ENCODE results near the gene PC. TPM values are rescaled to one million over a fixed set of nuclear protein-coding genes. Genes with fewer than 3 reads are reported as not detected.
A peak's percentile ranks its signal among the peaks of the same experiment; 100 is the strongest.

The PC gene
- total RNA-seq, 4 donors from 2014 or later: 13.1 to 67.6 (median 32.1) TPM

DNA sequence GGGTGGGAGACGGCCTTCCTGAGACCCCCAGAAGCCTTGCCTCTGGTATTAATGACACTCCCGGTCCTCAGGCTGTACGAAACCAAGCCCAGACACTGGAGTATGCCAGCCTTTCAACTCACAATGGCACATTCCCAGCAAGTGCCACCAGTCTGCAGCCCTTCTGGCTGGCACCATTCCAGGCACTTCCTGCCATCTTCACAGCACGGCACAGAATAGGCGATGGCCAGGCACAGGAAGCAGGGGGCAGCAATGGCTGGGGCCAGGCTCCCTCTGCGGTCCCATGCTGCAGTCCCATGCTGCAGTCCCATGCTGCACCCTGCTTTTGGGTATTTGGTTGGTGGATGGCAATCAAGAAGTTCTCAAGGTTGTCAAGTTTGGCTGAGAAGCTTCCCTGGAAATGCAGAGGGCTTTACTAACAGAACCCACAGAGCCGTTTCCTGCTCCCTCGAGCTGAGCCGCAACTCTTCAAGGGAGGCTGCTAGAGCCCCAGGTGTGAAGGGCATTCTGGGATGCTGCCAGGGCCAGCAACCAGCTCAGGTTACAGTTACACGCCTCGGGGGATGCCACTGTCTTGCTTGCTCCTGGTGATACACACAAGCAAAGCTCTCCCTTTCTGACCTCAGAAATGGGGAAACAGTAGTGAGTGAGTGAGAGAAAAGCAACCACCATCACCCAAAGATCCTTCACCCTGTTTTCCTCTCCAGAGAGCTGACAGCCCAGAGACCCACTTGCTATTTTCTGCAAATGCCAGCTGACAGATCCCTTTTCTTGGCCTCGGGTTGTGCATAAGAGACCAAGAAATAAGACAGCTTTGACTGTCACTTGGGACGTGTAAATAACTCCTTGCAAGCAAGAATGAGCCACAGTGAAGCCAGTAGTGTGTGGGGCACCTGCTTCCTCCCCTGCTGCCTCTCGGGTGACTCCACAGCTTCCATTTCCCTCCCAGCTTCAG lies 77.4 kb downstream of the PC start:
- TF ChIP-seq, protein P1, sequence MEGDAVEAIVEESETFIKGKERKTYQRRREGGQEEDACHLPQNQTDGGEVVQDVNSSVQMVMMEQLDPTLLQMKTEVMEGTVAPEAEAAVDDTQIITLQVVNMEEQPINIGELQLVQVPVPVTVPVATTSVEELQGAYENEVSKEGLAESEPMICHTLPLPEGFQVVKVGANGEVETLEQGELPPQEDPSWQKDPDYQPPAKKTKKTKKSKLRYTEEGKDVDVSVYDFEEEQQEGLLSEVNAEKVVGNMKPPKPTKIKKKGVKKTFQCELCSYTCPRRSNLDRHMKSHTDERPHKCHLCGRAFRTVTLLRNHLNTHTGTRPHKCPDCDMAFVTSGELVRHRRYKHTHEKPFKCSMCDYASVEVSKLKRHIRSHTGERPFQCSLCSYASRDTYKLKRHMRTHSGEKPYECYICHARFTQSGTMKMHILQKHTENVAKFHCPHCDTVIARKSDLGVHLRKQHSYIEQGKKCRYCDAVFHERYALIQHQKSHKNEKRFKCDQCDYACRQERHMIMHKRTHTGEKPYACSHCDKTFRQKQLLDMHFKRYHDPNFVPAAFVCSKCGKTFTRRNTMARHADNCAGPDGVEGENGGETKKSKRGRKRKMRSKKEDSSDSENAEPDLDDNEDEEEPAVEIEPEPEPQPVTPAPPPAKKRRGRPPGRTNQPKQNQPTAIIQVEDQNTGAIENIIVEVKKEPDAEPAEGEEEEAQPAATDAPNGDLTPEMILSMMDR (IDR thresholded peaks at IDR 0.05 in 4 of 5, conservative IDR thresholded peaks at IDR 0.05 in 1 of 5): no peak
- no peak for TF ChIP-seq POLR2A (IDR thresholded peaks at IDR 0.05)
- in situ Hi-C loops (cut with MboI; ENCODE audit: low sequenced_read_pairs in 4 of 4) (no loop called here), intact Hi-C loops (cut with DNase I; ENCODE audit: low total_unique reads) (no loop called here)
- H3K27ac ChIP-seq: peak overlapping the region in 1 of 4 donors; percentile 26
- peak in 1 of 2 donors; percentile 49 for DNase-seq
- no peaks in the 10 kb centered on the region for H3K9me3 ChIP-seq
- H3K4me1 ChIP-seq: peaks cover 17 to 47% of the 10 kb centered on the region in 2 donors
- no peaks in the 10 kb centered on the region for H3K36me3 ChIP-seq
- no peak overlapping the region for H3K4me3 ChIP-seq
- H3K27me3 ChIP-seq: no peaks in the 10 kb centered on the region
- ATAC-seq: no peak

DNA sequence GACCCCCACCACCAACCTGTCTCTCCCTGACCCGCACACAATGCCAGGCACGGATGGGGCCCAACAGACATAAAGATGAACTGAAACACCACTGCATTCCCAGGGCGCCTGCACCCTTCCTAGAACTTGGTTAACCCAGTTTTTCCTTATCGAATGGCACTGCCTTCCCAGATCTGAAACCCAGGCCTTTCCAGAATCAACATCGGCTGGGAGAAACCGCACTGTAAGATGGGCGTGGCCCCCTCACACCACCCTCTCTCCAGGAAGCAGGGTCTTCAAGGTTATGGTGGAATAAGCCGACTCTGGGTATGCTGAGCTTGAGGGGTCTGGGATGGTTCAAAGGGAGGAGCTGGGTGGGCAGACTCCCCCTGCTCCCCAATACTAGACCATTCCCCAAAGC lies 78.2 kb downstream of the PC start:
- intact Hi-C loops (cut with DNase I; ENCODE audit: low total_unique reads): no loop called here
- peaks cover 17 to 47% of the 10 kb centered on the region in 2 donors for H3K4me1 ChIP-seq
- TF ChIP-seq POLR2A (IDR thresholded peaks at IDR 0.05): no peak
- TF ChIP-seq, protein P1 (IDR thresholded peaks at IDR 0.05 in 4 of 5, conservative IDR thresholded peaks at IDR 0.05 in 1 of 5): no peak

DNA sequence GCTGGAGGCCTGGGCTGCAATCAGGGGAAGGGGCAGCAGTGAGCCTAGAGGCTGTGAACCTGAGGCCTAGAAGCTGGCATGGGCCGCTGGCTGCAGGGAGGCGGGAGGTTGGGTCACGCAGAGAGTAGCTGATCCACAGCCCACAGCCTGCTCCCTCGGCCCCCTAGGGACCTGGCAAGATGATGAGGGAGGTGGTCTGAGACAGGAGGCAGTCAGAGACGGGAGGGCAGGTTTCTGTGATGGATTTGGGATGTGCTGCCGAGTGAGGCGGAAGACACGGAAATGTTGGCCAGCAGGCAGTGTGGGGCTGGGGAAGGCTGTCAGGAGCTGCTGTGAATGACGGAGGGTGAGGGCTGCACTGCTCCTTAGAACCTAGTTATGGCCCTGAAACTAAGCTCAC lies 78.6 kb downstream of the PC start:
- in situ Hi-C loops (cut with MboI; ENCODE audit: low sequenced_read_pairs in 4 of 4) (no loop called here), intact Hi-C loops (cut with DNase I; ENCODE audit: low total_unique reads) (no loop called here)
- TF ChIP-seq POLR2A (IDR thresholded peaks at IDR 0.05): no peak
- TF ChIP-seq, protein P1 (IDR thresholded peaks at IDR 0.05 in 4 of 5, conservative IDR thresholded peaks at IDR 0.05 in 1 of 5): no peak
- DNase-seq: no peak
- Histone ChIP-seq H3K4me1 (peaks cover 17 to 47% of the 10 kb centered on the region in 2 donors), H3K27me3 (no peaks in the 10 kb centered on the region), H3K9me3 (no peaks in the 10 kb centered on the region), H3K4me3 (no peak overlapping the region), H3K36me3 (no peaks in the 10 kb centered on the region), H3K27ac (no peak overlapping the region)
- ATAC-seq: no peak

More for the DNA sequence above, 78.2 kb downstream of the PC start:
- Histone ChIP-seq H3K27ac (no peak overlapping the region), H3K9me3 (no peaks in the 10 kb centered on the region), H3K27me3 (no peaks in the 10 kb centered on the region), H3K36me3 (no peaks in the 10 kb centered on the region), H3K4me3 (no peak overlapping the region)
- in situ Hi-C loops (cut with MboI; ENCODE audit: low sequenced_read_pairs in 4 of 4): no loop called here
- ATAC-seq (no peak), DNase-seq (no peak)

DNA sequence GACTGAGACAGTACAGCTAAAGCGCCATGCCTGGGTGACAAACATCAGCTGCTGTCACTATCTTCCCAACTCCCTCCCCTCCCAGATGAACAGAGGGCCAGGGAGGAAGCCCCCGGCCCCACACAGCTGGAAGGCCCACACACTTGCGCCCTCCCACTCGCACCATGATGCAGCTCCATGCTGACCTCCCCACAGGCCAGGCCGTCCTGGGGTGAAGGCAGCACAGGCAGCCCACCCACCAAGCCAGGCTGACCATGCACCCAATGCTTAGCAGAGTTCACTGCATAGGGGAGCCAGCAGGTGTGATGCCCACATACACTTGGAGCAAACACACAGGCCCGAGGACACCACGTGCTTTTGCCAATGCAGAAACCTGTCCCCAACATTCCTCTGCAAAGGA lies 79.2 kb downstream of the PC start:
- intact Hi-C loops (cut with DNase I; ENCODE audit: low total_unique reads) (no loop called here), in situ Hi-C loops (cut with MboI; ENCODE audit: low sequenced_read_pairs in 4 of 4) (no loop called here)
- no peak overlapping the region for H3K27ac ChIP-seq
- peaks cover 17 to 47% of the 10 kb centered on the region in 2 donors for H3K4me1 ChIP-seq
- no peaks in the 10 kb centered on the region for H3K36me3 ChIP-seq
- ATAC-seq (no peak), DNase-seq (no peak)
- no peak overlapping the region for H3K4me3 ChIP-seq
- TF ChIP-seq, protein P1 (IDR thresholded peaks at IDR 0.05 in 4 of 5, conservative IDR thresholded peaks at IDR 0.05 in 1 of 5): no peak
- no peak for TF ChIP-seq POLR2A (IDR thresholded peaks at IDR 0.05)
- H3K27me3 ChIP-seq: no peaks in the 10 kb centered on the region
- H3K9me3 ChIP-seq: no peaks in the 10 kb centered on the region

Measured in gastrocnemius medialis (tissue), 4 donors.